Myocyte (in vitro differentiated cells): ENCODE data around the gene UNC13B. TPM values are rescaled to one million over a fixed set of nuclear protein-coding genes. Genes with fewer than 3 reads are reported as not detected.
"Not testable (repeated sequence)": the region's sequence is repeated elsewhere in the genome, so short reads cannot be mapped to it uniquely, and the experiment has no call there.

Experiments
- DNase-seq: peaks from one replicate; pipeline ENCODE4 v3.0.0-alpha.2; 2012; ENCODE audit warnings: low read depth
- polyA plus RNA-seq: library from polyadenylated mRNA; unstranded; fragments of >200 nt; gene quantifications from one replicate; pipeline ENCODE4 v1.2.1, GENCODE V29; 2012; ENCODE audit warnings: missing spikeins
- total RNA-seq: library from RNA; depleted of rRNA; stranded (reverse); fragments of >200 nt; gene quantifications from 2 replicates; pipeline ENCODE4 v1.2.3, GENCODE V29; 2014

Gene UNC13B
- total RNA-seq: 19.0 and 22.9 TPM in 2 replicates
- polyA plus RNA-seq: 17.8 TPM

DNA sequence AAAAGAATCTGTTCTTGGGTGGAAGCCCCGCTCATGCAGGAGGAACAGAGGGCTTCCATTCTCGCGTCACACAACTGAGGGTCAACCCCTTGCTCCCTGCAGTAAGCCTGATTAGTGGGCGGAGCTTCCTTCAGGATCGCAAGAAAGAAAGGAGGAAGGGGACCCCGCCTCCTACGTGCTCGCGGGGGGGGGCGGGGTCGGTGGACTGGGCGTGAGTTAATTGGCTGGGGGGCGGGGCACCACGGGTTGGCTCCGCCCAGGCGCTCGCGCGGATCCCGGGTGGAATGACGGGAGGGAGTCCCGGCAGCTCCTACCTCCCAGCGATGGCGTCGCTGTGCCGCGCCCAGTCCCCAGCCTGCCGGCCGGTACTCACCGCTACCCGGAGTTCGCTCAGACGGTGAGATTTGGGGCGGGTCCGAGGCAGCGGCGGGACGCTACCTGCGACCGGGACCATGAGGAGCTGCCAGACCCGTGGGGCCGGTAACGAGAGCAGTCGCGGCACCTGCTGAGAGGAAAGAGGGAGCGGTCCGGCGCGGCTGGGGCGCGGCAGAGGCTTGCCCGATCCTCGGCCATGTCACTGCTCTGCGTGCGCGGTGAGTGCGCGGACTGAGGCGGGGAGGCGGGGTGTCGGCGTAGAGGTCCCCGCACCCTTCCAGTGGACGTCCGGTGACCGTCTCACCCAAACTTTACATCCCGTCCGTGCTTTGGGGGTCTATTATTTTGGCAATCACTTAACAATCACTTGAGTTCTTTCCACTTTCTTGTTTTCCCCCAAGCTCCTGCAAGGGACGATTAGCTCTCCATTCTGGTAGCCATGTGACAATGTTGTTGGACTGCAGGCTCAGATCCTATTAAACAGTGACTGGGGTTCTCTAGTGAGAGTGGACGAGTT is at the start of gene UNC13B:
TSS of gene UNC13B (plus strand) at position 297 of the 892 bp plus-strand sequence. CDS start at position 572, 275 bp downstream.
- peak; percentile 96 for DNase-seq

DNA sequence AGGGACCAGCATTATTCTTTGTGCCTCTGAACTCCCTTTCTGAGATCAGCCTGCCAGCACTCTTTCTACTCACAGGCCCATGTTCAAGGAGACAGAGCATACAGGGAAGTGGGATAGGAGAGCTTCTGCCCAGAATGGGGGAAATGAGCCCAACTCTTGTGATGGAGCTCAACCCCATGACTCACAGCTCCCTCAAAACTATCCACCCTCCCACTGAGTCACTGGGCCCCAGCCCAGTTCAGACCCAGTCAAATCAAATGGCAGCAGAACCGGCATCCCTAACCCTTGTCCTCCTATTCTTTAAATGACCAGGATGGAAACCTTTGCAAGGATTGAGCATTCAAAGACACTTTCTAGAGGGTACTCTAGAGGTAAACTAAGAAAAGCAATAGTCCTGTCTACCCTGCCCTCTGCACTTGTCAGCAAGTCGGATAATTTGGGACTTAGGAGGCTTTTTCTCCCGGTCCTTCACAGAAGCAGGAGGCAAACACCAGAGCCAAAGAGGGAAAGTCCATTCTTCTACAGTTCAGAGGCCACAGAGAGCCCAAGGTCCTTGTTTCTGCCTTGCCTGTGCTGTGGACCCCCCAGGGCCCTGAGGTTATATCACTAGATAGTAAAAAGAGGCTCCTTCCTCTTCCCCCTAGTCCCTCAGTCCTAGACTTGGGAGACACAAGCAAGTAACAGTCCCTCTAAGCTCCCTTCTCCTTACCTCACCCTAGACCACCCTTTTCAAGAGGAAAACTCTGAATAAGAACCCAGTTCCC is 49.4 kb upstream of the UNC13B start:
- DNase-seq: peak; percentile 27

DNA sequence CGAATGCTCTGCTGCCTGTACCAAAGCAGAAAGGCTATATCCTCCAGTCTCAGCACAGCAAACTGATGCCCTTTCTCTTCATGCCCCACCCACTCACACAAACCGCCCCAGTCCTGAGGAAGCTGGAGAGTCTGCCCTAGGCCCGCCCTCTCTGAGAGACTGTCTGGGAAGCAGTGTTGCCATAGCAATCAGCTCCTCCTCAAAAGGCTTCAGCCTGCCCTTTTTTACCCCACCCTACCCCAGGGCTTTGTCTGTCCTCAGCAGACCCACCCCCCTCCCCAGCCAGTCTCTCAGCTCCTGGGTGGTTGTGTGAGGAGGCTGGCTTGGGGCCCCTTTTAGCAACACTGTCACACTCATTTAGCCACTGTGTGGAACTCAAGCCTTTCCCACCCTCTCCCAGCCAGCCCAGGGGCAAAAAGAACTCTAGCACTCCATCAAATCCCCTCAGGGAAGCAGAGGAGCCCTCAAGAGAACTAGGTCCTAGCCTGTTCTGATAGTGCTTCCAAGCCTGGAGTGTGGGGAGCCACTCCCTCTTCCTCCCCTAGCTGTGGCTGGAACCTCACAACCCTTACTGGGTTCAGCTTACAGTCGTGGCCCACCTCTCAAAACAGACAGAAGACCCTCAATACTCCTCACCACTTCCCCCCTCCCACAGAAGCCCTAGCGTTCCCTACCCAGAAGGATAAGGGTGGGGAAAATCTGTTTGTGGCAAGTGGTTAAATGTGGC is 47.5 kb upstream of the UNC13B start:
- DNase-seq: peak; percentile 94

- DNase-seq: peak; percentile 56
These were observed 46.8 kb upstream of the UNC13B start for GRCh38 chr9:35114840-35115628.

DNA sequence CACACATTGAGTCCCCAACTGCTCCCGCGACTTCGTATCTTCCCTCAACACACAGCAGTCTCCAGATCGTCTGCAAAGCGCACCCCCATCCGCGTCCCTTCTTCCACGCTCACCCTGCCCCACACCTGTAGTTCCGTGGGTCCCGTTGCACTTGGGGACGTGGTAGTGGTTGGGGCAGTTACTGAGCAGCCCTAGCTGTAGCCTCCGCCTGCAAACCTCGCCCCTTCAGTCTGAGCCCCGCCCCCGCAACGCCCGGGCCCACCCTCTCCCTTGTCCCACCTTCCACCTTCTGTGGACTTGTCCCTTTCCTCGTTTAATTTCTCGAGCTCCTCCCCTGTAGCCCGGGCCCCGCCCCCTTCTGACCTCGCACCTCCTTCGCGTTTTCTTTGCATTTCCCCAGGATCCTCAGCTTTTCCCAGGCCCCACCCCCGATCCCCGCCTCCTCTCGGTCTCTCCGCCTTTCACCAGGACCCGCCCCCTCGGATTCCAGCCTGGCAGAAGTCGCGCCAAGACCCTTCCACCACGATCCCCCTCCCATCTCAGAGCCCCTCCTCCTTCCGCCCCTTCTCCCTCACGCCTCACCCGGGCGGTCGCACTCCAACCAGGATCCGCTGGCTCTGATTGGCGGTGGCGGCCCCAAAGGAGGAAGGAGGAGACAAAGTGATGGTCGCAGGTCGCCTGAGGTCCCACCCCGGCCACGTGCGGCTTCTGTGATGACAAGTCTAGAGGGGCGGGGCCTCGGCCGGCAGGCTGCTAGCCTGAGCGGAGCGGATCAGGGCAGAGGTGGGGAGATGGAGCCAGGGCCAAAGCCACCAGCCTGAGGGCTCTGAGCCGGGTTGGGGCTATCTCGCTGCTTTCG is 45.9 kb upstream of the UNC13B start, which contains the start of gene ATOSB:
TSS of gene ATOSB (minus strand) at position 183 of the 859 bp plus-strand sequence. CDS start 7,588 bp downstream, outside the sequence.
- peak; percentile 95 for DNase-seq

- DNase-seq: no peak
These were observed 45.3 kb upstream of the UNC13B start for GRCh38 chr9:35116539-35116897.

DNA sequence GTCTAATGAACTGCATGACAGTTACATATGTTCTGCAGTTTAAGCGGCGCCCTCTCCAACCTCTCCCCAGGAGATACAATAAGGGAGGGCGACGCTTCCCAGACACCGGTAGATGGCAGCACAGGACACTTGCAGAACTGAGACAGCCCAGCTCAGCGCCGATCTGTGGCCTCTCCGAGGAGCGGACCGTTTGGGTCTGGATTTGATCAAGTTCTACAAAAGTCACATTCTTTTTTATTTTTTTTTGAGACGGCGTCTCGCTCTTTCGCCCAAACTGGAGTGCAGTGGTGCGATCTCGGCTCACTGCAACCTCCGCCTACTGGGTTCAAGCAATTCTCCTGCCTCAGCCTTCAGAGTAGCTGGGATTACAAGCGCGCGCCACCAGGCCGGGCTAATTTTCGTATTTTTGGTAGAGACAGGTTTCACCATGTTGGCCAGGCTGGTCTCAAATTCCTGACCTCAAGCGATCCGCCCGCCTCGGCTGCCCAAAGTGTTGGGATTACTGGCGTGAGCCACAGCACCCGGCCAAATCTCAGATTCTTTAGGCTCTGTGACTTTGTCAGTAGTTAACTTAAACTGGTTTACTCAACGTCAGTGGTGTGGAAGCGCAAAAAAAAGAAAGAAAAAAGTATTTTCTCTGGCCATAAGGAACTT is 44.8 kb upstream of the UNC13B start:
- DNase-seq: peak; percentile 96

GRCh38 chr9:35134920-35135319 is 26.9 kb upstream of the UNC13B start:
- no peak for DNase-seq

- DNase-seq: no peak
These were observed 25.8 kb upstream of the UNC13B start for GRCh38 chr9:35135988-35136387.

GRCh38 chr9:35136866-35137265 is 24.9 kb upstream of the UNC13B start:
- DNase-seq: no peak

DNA sequence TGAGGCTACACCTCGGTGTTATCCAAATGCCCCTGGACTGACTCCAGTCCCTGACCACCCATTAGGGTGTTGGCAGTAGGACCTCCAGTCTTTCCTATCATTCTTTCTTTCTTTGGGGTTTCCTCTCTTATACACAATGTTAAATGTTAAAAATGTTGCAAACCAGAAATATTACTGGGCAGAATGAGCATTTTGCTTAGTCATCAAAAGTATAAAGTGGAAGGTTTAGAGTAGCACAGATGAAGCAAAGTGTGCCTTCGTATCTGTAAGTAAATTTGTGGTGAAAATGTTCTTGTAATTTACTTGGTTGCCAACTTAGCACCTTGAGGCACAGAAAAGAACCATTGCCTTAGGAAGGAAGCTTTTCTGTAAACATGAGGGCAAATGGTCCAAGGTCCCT is 21.7 kb upstream of the UNC13B start:
- DNase-seq: no peak

DNA sequence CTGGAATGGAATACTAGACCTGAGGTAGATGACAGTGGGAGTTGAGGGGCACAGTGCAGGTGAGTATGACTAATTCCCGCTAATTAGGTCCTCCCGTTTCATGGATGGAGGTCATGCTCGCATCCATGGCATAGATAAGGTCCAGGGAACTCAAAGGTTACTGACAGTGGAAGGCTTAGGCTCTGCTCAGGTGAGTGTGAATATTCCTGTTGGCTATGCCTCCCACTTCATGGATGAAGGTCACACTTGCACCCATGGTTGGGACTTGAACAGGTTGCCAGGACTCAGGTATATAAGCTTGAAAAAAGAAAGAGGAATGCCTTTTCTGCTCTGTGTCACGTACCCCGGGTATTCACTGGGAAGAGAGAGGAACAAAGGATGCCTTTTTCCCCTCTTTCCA is 19.8 kb upstream of the UNC13B start:
- no peak for DNase-seq

DNA sequence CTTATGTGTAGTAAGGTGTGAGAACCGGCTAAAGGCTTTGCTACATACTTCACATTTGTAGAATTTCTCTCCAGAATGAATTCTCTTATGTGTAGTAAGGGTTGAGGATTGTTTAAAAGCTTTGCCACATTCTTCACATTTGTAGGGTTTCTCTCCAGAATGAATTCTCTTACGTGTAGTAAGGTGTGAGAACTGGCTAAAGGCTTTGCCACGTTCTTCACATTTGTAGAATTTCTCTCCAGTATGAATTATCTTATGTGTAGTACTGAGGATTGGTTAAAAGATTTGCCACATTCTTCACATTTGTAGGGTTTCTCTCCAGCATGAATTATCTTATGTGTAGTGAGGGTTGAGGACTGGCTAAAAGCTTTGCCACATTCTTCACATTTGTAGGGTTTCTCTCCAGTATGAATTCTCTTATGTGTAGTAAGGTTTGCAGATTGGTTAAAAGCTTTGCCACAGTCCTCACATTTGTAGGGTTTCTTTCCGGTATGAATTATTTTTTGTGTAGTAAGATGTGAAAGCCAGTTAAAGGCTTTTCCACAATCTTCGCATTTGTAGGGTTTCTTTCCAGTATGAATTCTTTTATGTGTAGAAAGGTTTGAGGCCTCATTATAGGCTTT is 13.8 kb upstream of the UNC13B start:
- not testable (repeated sequence) for DNase-seq

DNA sequence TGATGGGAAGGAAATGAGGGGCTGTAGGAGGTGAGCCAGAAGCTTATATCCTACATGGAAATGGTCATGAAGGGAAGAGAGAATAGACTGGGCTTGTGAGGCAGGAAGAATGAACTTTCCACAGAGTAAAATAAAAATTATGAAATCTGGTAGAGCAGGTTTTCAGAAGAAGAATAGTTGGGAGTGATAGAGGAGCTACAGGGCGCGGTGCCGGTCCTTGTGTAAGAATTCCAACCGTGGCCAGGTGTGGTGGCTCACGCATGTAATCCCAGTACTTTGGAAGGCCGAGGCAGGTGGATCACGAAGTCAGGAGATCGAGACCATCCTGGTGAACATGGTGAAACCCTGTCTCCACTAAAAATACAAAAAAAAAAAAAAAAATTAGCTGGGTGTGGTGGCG is 8.9 kb upstream of the UNC13B start:
- DNase-seq: no peak

DNA sequence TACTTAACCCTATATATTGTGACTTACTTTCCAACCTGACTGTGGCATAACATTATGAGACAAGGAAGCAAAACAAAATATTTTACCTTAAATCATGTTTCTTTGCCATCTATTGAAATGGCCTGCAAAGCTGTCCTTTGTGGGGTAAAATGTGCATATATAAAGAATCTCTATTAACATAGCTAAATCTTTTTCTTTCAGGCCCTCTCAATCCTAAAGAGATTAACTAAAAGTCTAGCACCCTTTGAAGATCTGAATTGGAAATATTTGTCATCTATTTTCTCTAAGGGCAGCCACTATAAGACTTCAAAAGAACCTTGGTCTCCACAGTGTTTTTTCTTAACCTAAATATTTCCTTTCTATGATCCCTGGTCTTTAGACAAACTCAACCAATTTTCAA is 5.0 kb upstream of the UNC13B start:
- no peak for DNase-seq

GRCh38 chr9:35157836-35158235 is 4.0 kb upstream of the UNC13B start:
- DNase-seq: not testable (repeated sequence)

- DNase-seq: no peak
These were observed 3.1 kb upstream of the UNC13B start for GRCh38 chr9:35158501-35159280.
